Measurements from ENCODE around the gene PTTG1IP. TPM values are rescaled to one million over a fixed set of nuclear protein-coding genes. Genes with fewer than 3 reads are reported as not detected.

The PTTG1IP gene
- total and polyA plus RNA-seq, 2 of the 4 experiments (the other 2 are of a cell fraction), result 167 to 194 TPM

- no CpG with 5 or more reads among the region's 2 CpGs for WGBS, 2 experiments (ENCODE audit: extremely low coverage in 2 of 2, insufficient read length in 1 of 2)
- Histone ChIP-seq H2BK5ac (ENCODE audit: low read depth, low read length, poor library complexity, severe bottlenecking) (no peak overlapping the region), H2AK5ac (ENCODE audit: low read depth, low read length) (no peak overlapping the region), H3K18ac (ENCODE audit: low read depth, low read length) (no peak overlapping the region), H3K14ac (replicated peaks; ENCODE audit: low read depth, low read length) (no peak overlapping the region), H3K79me1 (ENCODE audit: low read depth in 1 of 2, low read length in 2 of 2) (no peaks in the 10 kb centered on the region), H3K56ac (ENCODE audit: extremely low read depth, insufficient read depth, low read length) (no peak overlapping the region), H4K91ac (ENCODE audit: insufficient read depth, low read depth, low read length) (no peak overlapping the region), H3K9me1 (ENCODE audit: insufficient read depth, low read length) (no peaks in the 10 kb centered on the region), H3K36me3 (ENCODE audit: control insufficient read depth, insufficient read depth, low read length) (no peaks in the 10 kb centered on the region), H3K4ac (ENCODE audit: low read depth, low read length) (no peak overlapping the region), H3K27ac (ENCODE audit: insufficient read depth, low read length) (no peak overlapping the region), H4K20me1 (ENCODE audit: insufficient read depth, low read length) (no peaks in the 10 kb centered on the region), H4K5ac (ENCODE audit: low read depth, low read length) (no peak overlapping the region), H2BK120ac (ENCODE audit: low read depth, low read length) (no peak overlapping the region), H2AFZ (replicated peaks; ENCODE audit: low read length, poor library complexity) (no peak overlapping the region), H3K9me3 (ENCODE audit: control insufficient read depth, insufficient read depth, low read length) (peaks cover 29% of the 10 kb centered on the region), H2BK15ac (ENCODE audit: low read depth, low read length) (no peak overlapping the region), H3K4me3 (ENCODE audit: insufficient read depth, low read depth, low read length) (no peak overlapping the region), H3K27me3 (ENCODE audit: control insufficient read depth, insufficient read depth, low read length) (peaks cover 22% of the 10 kb centered on the region), H3K23ac (ENCODE audit: low read depth, low read length) (no peak overlapping the region), H2BK20ac (ENCODE audit: low read depth, low read length) (no peak overlapping the region), H3K4me2 (ENCODE audit: low read depth, low read length) (no peak overlapping the region), H3K9ac (ENCODE audit: low read depth, low read length) (no peak overlapping the region), H3K4me1 (ENCODE audit: control insufficient read depth, insufficient read depth, low read length) (no peaks in the 10 kb centered on the region), H2AK9ac (replicated peaks; ENCODE audit: low read depth, low read length, poor library complexity) (no peak overlapping the region), H4K8ac (ENCODE audit: low read depth in 2 of 2, low read length in 2 of 2) (no peak overlapping the region)
- CTCF ChIA-PET, result no interaction called here
- in situ Hi-C loops (cut with MboI; ENCODE audit: low sequenced_read_pairs) (no loop called here), intact Hi-C loops (cut with micrococcal nuclease) (no loop called here), dilution Hi-C loops (cut with HindIII; ENCODE audit: low sequenced_read_pairs, unreplicated experiment) (no loop called here)
- no peak for TF ChIP-seq MAFK (IDR thresholded peaks at IDR 0.05; ENCODE audit: low read depth, low read length)
- no peak for TF ChIP-seq POLR2A (IDR thresholded peaks at IDR 0.05; ENCODE audit: low read depth, low read length)
- TF ChIP-seq FOS (IDR thresholded peaks at IDR 0.05; ENCODE audit: low read depth, low read length), result no peak
- TF ChIP-seq CHD1 (IDR thresholded peaks at IDR 0.05; ENCODE audit: low read depth, low read length), result no peak
- TF ChIP-seq RCOR1 (IDR thresholded peaks at IDR 0.05; ENCODE audit: insufficient replicate concordance, low read length), result no peak
- no peak for TF ChIP-seq MAZ (IDR thresholded peaks at IDR 0.05; ENCODE audit: borderline replicate concordance, low read depth, low read length)
- no peak for TF ChIP-seq ELK1 (IDR thresholded peaks at IDR 0.05; ENCODE audit: borderline replicate concordance, low read depth, low read length)
- no peak for TF ChIP-seq CEBPB (IDR thresholded peaks at IDR 0.05; ENCODE audit: low read depth, low read length)
- no peak for TF ChIP-seq RFX5 (IDR thresholded peaks at IDR 0.05; ENCODE audit: low read depth, low read length)
- no peak for TF ChIP-seq NFE2L2 (IDR thresholded peaks at IDR 0.05; ENCODE audit: low read depth, low read length)
- TF ChIP-seq CTCF (conservative IDR thresholded peaks at IDR 0.05; ENCODE audit: low read depth, low read length), result no peak
- no peak for TF ChIP-seq USF2 (IDR thresholded peaks at IDR 0.05; ENCODE audit: low read depth, low read length)
- no peak for TF ChIP-seq MXI1 (IDR thresholded peaks at IDR 0.05; ENCODE audit: borderline replicate concordance, low read depth, low read length)
- TF ChIP-seq SMC3 (IDR thresholded peaks at IDR 0.05; ENCODE audit: low read depth, low read length), result no peak
- no peak for TF ChIP-seq BHLHE40 (IDR thresholded peaks at IDR 0.05; ENCODE audit: low read depth, low read length)
- TF ChIP-seq RAD21 (IDR thresholded peaks at IDR 0.05; ENCODE audit: low read length), result no peak
- DNase-seq, result no peak
- no TSS peak for BruUV-seq (replicated peaks)
- POLR2A ChIA-PET (ENCODE audit: unreplicated experiment), result no interaction called here
- ATAC-seq (ENCODE audit: low read depth), result no peak
Observed at GRCh38 chr21:44829507-44830092, 43.9 kb downstream of the PTTG1IP start.

All from IMR-90 (cell line).